Endodermal cell (in vitro differentiated cells): ENCODE measurements around the gene SMARCC1. TPM values are rescaled to one million over a fixed set of nuclear protein-coding genes. Genes with fewer than 3 reads are reported as not detected.

Experiments used
- DNase-seq: peaks from one replicate; pipeline ENCODE4 v3.0.0-alpha.2; 2017
- H3K27ac ChIP-seq: 2 replicates; pipeline ENCODE4 v1.5.1; 2013; ENCODE audit warnings: mild to moderate bottlenecking, low read depth, low read length, moderate library complexity
- H3K27me3 ChIP-seq: 2 replicates; pipeline ENCODE4 v1.6.1; 2013; ENCODE audit warnings: mild to moderate bottlenecking, low read length, moderate library complexity; ENCODE audit not compliant: insufficient read depth, control insufficient read depth, poor library complexity, severe bottlenecking
- H3K36me3 ChIP-seq: 2 replicates; pipeline ENCODE4 v1.7.0; 2013; ENCODE audit warnings: mild to moderate bottlenecking, low read length, moderate library complexity; ENCODE audit not compliant: control insufficient read depth, insufficient read depth
- H3K4me1 ChIP-seq: one replicate; pipeline ENCODE4 v1.7.0; 2013; ENCODE audit warnings: low read length; ENCODE audit not compliant: control insufficient read depth, insufficient read depth
- H3K4me3 ChIP-seq: 2 replicates; pipeline ENCODE4 v1.5.1; 2013; ENCODE audit warnings: mild to moderate bottlenecking, low read length, moderate library complexity
- H3K9ac ChIP-seq: 2 replicates; pipeline ENCODE4 v1.6.1; 2013; ENCODE audit warnings: mild to moderate bottlenecking, low read length, moderate library complexity; ENCODE audit not compliant: poor library complexity, severe bottlenecking; ENCODE audit errors: extremely low read depth
- H3K9me3 ChIP-seq: 2 replicates; pipeline ENCODE4 v1.6.1; 2013; ENCODE audit warnings: mild to moderate bottlenecking, low read length, moderate library complexity; ENCODE audit not compliant: control insufficient read depth
- H3K27ac Mint-ChIP-seq: 2 replicates; pipeline ENCODE4 v1.8.0; 2020; ENCODE audit warnings: mixed read lengths
- H3K27me3 Mint-ChIP-seq: 2 replicates; pipeline ENCODE4 v1.8.0; 2021; ENCODE audit warnings: mild to moderate bottlenecking, mixed read lengths; ENCODE audit not compliant: insufficient read depth
- H3K36me3 Mint-ChIP-seq: 2 replicates; pipeline ENCODE4 v1.8.0; 2020; ENCODE audit warnings: low read depth, mixed read lengths
- H3K4me1 Mint-ChIP-seq: 2 replicates; pipeline ENCODE4 v1.8.0; 2020; ENCODE audit warnings: mixed read lengths
- H3K4me3 Mint-ChIP-seq: 2 replicates; pipeline ENCODE4 v1.8.0; 2020; ENCODE audit warnings: mild to moderate bottlenecking, moderate library complexity, mixed read lengths
- H3K9me3 Mint-ChIP-seq: 2 replicates; pipeline ENCODE4 v1.8.0; 2020; ENCODE audit warnings: mild to moderate bottlenecking, mixed read lengths
- WGBS, 2 experiments: methylation state at CpG; one replicate each; pipeline versions ENCODE4 v1.1.5 to v1.1.7; 2013; ENCODE audit warnings: missing lambda C conversion rate in 2 of 2, mixed read lengths in 1 of 2; ENCODE audit not compliant: insufficient coverage in 1 of 2, insufficient read length in 1 of 2; 5-methylcytosine and 5-hydroxymethylcytosine counted together
- total RNA-seq, 2 donors: library from RNA; stranded (reverse); fragmentation: NEBNext Ultra II Directional in 1 of 2; extraction: Animal tissue kit (Norgen Biotek cat#: 25700) in 1 of 2; gene quantifications; 2 replicates in 1 of 2; 3 replicates in 1 of 2; pipeline ENCODE4 v1.2.1, GENCODE V29; 2021
- TF ChIP-seq, protein P1 (sequence below): fragments of 200-600 bp; sonication (generic); conservative IDR thresholded peaks from 2 replicates; pipeline ENCODE4 v1.5.0; 2021; ENCODE audit warnings: antibody characterized with exemption, mild to moderate bottlenecking

The SMARCC1 gene
- total RNA-seq, 2 donors from 2014 or later: 200 to 231 TPM

DNA sequence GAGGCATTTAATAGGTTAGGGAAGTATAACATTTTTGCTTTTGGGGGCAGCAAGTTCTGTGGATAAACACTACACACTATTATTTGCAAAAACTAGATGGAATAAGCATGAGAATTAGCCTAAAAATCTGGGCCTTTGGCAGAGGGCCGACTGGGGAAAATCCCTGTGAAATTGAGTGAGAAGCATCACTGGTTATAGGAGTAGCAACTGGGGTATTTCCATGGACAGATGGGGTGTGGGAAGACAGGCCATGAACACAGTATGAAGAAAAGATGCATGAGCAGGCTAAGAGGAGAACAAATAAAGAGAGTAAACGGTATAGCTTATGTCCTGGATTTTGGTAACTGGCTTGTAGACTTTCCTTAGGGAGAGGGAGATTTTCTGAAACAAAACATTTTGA is 170.1 kb downstream of the SMARCC1 start:
- Mint-ChIP-seq H3K36me3 (peaks cover 55% of the 10 kb centered on the region), H3K4me1 (no peaks in the 10 kb centered on the region), H3K4me3 (no peak overlapping the region), H3K27ac (peak overlapping the region; percentile 20), H3K9me3 (no peaks in the 10 kb centered on the region), H3K27me3 (no peaks in the 10 kb centered on the region)
- no peak overlapping the region for H3K27ac ChIP-seq
- H3K27me3 ChIP-seq: no peaks in the 10 kb centered on the region
- H3K9ac ChIP-seq: no peak overlapping the region
- H3K4me1 ChIP-seq: no peaks in the 10 kb centered on the region
- TF ChIP-seq, protein P1, sequence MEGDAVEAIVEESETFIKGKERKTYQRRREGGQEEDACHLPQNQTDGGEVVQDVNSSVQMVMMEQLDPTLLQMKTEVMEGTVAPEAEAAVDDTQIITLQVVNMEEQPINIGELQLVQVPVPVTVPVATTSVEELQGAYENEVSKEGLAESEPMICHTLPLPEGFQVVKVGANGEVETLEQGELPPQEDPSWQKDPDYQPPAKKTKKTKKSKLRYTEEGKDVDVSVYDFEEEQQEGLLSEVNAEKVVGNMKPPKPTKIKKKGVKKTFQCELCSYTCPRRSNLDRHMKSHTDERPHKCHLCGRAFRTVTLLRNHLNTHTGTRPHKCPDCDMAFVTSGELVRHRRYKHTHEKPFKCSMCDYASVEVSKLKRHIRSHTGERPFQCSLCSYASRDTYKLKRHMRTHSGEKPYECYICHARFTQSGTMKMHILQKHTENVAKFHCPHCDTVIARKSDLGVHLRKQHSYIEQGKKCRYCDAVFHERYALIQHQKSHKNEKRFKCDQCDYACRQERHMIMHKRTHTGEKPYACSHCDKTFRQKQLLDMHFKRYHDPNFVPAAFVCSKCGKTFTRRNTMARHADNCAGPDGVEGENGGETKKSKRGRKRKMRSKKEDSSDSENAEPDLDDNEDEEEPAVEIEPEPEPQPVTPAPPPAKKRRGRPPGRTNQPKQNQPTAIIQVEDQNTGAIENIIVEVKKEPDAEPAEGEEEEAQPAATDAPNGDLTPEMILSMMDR: no peak
- H3K4me3 ChIP-seq: no peak overlapping the region
- WGBS, 2 experiments: 88 to 100% methylated on average over 2 of the region's 2 CpGs
- no peak for DNase-seq
- H3K36me3 ChIP-seq: peaks cover 88% of the 10 kb centered on the region
- H3K9me3 ChIP-seq: no peaks in the 10 kb centered on the region

- Mint-ChIP-seq H3K9me3 (no peaks in the 10 kb centered on the region), H3K36me3 (peaks cover 58% of the 10 kb centered on the region), H3K4me3 (no peak overlapping the region), H3K4me1 (no peaks in the 10 kb centered on the region), H3K27ac (peak overlapping the region; percentile 2), H3K27me3 (no peaks in the 10 kb centered on the region)
- DNase-seq: no peak
- Histone ChIP-seq H3K9me3 (no peaks in the 10 kb centered on the region), H3K4me1 (no peaks in the 10 kb centered on the region), H3K36me3 (peaks cover 90% of the 10 kb centered on the region), H3K4me3 (no peak overlapping the region), H3K27me3 (no peaks in the 10 kb centered on the region), H3K9ac (no peak overlapping the region), H3K27ac (no peak overlapping the region)
- 92 to 94% methylated on average over 1 to 3 of the region's 3 CpGs for WGBS, 2 experiments
- TF ChIP-seq, protein P1: no peak
Observed at GRCh38 chr3:47610583-47610982, 171.1 kb downstream of the SMARCC1 start.

- H3K9me3 Mint-ChIP-seq: no peaks in the 10 kb centered on the region
- peaks cover 96% of the 10 kb centered on the region for H3K36me3 ChIP-seq
Observed at GRCh38 chr3:47607335-47607734, 174.4 kb downstream of the SMARCC1 start.

More at GRCh38 chr3:47607335-47607734, 174.4 kb downstream of the SMARCC1 start:
- H3K27me3 ChIP-seq: no peaks in the 10 kb centered on the region
- H3K27me3 Mint-ChIP-seq: no peaks in the 10 kb centered on the region
- peaks cover 81% of the 10 kb centered on the region for H3K36me3 Mint-ChIP-seq
- H3K27ac Mint-ChIP-seq: no peak overlapping the region
- H3K9ac ChIP-seq: no peak overlapping the region
- WGBS, 2 experiments: 97% methylated on average over 1 of the region's 2 CpGs; no CpG with 5 or more reads in 1 of the 2 experiments
- no peaks in the 10 kb centered on the region for H3K9me3 ChIP-seq
- H3K4me1 ChIP-seq: no peaks in the 10 kb centered on the region
- no peak overlapping the region for H3K4me3 ChIP-seq
- H3K4me1 Mint-ChIP-seq: no peaks in the 10 kb centered on the region
- no peak for DNase-seq
- no peak overlapping the region for H3K4me3 Mint-ChIP-seq
- TF ChIP-seq, protein P1: no peak
- no peak overlapping the region for H3K27ac ChIP-seq
